HG03354 (cell line): ENCODE results near the gene CPSF3.

Experiments used
- ATAC-seq: cut with Tn5 transposase; IDR thresholded peaks from one replicate; pipeline ENCODE4 v1.9.1; 2021; ENCODE audit warnings: mild to moderate bottlenecking; ENCODE audit not compliant: unreplicated experiment, poor library complexity, severe bottlenecking

Gene CPSF3

GRCh38 chr2:9416267-9416961 lies 7.0 kb upstream of the CPSF3 start:
- ATAC-seq, result no peak

DNA sequence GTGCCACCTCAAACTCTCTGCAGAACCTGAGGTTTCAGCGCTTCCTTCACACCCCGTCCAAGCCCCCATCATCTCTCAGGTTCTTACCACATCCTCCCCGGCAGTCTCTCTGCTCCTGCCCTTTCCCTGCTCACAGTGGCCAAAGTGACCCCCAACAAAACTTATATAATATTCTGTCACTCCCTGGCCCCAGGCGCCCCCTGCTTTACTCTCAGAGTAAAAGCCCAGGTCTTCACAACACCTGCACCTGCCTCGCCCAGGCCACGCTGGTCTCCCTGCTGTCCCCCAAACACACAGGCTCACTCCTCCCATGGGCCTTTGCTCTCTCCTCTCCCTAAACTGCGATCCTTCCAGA lies 6.5 kb upstream of the CPSF3 start:
- no peak for ATAC-seq

- ATAC-seq, result no peak
Measured at GRCh38 chr2:9417725-9418124, 5.7 kb upstream of the CPSF3 start.

DNA sequence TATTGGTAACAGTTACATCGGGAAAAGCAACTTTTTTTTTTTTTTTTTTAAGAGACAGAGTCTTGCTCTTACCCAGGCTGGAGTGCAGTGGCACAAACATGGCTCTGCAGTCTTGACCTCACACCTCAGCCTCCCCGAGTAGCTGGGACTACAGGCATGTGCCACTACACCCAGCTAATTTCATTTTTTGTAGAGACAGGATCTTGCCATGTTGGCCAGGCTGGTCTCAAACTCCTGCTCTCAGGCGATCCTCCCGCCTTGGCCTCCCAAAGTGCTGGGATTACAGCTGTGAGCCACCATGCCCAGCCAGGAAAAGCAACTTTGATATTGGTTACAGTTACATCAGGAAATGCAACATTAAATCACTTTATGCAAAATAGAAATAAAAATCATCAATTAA lies 4.7 kb upstream of the CPSF3 start:
- ATAC-seq, result no peak

GRCh38 chr2:9419541-9419940 lies 3.9 kb upstream of the CPSF3 start:
- ATAC-seq, result no peak

- ATAC-seq, result no peak
Measured at GRCh38 chr2:9420495-9420894, 3.0 kb upstream of the CPSF3 start.

GRCh38 chr2:9422321-9423099 lies 944 bp upstream of the CPSF3 start:
- peak; percentile 41 for ATAC-seq

DNA sequence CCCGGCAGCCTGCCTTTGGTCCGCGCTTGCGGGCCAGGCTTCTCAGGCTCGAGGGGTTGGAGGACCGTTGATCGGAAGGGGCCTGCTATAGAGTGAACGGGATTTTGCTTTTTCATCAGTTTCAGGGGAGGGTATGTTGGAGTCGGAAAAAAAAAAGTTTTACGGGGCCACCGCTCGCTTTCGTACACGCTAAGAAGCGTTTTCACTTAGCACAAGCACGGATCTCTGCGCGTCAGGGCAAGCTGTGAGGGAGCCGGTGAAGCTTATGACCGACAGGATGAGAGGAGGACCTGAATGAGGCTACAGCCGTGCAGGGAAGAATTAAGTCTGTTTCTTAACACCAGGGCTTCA lies 443 bp downstream of the CPSF3 start:
- peak; percentile 15 for ATAC-seq

- ATAC-seq, result no peak
Measured at GRCh38 chr2:9424447-9425164, 1.2 kb downstream of the CPSF3 start.

DNA sequence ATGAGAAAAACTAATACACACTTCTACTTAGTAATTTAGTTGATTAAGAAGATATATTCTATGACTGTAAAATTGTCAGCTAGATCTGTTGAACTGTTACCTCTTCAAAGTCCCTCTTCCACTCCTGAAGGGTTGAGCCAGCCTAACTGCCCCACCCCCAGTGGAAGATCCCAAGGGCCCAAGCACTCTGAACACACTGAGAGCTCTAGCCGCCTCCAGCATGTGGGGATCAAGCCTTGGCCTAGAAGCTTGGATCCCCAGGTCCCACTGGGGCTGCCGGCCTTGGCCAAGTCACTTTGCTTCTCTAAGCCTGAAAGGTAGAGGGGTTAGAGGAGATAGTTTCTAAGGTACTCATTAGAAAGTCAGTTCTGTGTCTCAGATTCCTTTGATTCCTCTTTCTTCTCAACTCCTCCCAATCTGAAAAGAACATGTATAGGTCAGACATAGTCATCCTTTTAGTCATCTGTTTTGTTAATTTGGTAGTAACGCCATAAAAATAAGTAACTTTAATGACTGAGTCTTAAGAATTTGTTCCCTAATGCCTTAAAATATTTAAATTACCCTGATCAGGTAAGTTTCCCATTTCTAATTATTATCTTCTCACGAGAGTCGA lies 5.6 kb downstream of the CPSF3 start:
- ATAC-seq, result no peak

DNA sequence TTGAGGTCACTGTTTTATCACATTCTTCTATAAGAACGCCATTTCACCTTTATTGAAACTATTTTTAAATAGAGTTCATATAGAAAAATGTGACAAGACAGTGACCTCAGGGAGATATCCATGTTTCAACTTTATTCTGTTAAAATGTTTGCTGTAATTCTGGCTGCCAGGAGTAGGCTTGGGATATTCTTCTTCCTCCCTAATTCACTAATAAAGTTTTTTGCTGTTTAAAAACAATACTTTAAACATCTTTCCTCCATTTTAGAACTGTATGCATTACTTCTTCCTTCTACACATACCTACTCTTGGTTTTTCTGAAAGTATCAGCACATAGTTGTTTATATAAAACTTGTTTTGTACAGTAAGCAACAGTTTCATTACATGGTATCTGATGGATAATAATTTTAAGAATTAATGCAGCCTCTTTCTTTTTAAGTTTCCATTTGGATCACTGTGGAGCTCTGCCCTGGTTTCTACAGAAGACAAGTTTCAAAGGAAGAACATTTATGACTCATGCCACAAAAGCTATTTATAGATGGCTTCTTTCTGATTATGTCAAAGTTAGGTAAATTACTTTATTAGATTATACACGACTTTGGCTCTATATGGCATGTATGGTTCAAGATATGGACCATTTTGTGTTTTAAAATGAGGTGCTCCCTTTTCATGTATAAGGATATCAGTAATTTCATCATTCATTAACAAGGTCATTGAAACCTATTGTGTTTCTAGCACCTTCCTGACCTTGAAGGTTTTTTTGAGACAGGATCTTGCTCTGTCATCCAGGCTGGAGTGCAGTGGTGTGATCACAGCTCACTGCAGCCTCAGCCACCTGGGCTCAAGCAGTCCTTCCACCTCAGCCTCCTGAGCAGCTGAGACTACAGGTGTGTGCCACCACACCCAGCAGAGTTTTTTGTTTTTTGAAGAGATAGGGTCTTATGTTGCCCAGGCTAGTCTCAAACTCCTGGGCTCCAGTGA lies 7.2 kb downstream of the CPSF3 start:
- no peak for ATAC-seq

DNA sequence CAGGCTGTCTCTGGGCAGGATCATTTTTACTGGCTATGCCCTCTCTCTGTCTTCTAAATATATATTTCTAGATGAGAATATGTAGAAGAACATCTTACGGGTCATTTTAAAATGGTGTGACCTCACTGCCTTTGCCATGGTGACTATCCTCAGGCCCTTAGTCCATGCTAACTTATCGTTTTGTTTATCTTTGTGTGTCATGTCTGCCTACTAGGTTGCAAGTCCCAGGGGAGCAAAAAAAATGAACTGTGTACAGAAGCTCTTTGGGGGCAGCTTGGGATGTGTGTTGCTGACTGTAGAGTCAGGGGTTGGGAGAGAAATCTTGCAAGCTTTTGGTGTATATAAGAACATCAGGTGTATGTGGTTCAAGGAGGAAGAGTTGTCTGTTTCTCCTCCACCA lies 11.0 kb downstream of the CPSF3 start:
- no peak for ATAC-seq

DNA sequence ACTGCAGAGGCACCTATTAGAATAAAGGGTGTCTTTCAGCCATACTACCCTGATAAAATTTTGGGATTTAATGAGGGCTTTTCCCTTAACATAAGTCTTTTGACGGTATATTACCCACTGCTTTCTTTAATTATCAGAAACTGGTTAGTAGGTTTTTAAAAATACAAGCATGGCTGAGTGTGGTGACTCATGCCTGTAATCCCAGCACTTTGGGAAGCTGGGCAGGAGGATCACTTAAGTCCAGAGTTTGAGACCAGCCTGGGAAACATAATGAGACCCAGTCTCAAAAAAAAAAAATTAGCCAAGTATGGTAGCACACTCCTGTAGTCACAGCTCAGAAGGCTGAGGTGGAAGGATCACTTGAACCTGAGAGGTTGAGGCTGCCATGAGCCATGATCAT lies 16.1 kb downstream of the CPSF3 start:
- ATAC-seq, result no peak

DNA sequence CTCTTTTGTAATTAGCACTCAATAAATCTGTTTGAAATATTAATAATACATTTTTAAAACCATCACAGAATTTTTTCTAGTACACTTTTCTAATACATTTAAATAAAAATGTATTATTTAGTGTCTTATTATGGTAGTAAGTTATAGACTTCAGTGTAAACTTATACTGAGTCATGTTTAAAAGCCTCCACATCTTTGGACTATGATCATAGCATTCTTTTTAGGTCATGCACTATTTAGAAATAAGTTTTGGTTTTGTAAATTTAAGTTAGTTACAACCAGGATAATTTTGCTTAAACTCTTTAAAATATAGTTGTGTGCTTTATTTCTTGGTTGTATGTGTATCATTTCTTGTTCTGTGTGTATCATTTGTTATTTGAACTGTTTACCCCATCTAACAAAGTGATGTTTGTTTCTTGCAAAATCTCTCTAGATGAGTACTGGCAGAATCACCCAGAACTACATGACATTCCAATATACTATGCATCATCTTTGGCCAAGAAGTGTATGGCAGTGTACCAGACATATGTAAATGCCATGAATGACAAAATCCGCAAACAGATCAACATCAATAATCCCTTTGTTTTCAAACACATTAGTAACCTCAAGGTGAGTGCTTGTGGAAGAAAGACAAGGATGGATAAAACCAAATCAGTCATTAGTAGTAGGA lies 16.7 kb downstream of the CPSF3 start:
- ATAC-seq, result no peak

GRCh38 chr2:9441556-9441955 lies 18.1 kb downstream of the CPSF3 start:
- no peak for ATAC-seq

GRCh38 chr2:9443526-9443925 lies 20.1 kb downstream of the CPSF3 start:
- ATAC-seq, result no peak

DNA sequence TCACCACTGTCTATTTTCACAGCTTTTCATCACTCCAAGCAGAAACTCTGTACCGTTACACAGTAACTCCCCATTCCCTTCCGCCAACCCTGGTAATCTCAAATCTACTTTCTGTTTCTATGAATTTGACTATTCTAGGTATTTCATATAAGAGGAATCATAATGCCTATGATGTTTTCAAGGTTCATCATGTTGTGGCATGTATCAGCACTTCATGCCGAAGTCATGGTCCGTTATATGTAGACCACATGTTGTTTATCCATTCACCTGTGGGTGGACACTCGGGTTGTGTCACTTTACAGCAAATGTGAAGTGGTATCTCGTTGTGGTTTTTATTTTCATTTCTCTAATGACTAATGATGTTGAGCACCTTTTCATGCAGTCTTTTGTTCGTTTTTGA lies 21.6 kb downstream of the CPSF3 start:
- ATAC-seq, result no peak

DNA sequence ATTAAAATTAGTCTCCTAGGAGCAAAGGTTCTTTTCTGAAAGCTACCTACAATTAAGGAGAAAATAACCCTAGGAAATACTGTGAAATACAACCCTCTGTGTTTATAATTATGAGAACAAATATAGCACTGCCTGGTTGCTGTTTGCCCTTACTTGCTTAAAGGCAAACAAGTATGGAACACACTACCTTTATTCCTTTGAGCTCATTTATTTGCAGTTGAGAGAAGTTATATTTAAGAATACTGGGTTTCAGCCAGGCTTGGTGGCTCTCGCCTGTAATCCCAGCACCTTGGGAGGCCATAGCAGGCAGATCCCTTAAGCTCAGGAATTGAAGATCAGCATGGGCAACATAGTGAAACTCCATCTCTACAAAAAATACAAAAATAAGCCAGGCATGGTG lies 27.8 kb downstream of the CPSF3 start:
- no peak for ATAC-seq

DNA sequence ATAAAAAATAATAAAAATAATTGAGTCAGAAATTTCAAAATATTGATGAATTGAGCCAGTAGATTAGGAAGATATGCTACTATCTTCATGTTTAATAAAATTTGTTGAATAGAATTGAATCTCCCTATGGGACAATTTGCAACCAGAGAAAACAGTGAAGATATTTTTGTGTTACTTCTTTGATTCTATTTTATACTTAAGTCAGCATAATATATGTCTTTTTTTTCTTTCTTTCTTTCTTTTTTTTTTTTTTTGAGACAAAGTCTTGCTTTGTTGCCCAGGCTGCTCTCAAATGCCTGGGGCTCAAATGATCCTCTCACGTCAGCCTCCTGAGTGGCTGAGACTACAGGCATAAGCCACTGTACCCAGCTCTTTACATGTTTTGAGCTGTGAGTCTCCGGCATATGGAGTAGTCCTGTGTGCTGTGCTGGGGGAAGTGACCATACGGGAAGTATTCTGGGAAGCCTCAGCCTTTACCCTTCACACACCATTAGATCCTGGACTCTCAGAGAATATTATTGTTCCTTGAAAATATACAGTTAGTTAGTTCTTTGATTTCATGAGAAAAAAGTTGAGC lies 37.1 kb downstream of the CPSF3 start:
- ATAC-seq, result no peak
